GM21381 (cell line): ENCODE results near the gene MSMB.

ENCODE experiments used
- ATAC-seq: cut with Tn5 transposase; IDR thresholded peaks from one replicate; pipeline ENCODE4 v1.9.1; 2021; ENCODE audit warnings: mild to moderate bottlenecking, moderate library complexity; ENCODE audit not compliant: unreplicated experiment

The MSMB gene

DNA sequence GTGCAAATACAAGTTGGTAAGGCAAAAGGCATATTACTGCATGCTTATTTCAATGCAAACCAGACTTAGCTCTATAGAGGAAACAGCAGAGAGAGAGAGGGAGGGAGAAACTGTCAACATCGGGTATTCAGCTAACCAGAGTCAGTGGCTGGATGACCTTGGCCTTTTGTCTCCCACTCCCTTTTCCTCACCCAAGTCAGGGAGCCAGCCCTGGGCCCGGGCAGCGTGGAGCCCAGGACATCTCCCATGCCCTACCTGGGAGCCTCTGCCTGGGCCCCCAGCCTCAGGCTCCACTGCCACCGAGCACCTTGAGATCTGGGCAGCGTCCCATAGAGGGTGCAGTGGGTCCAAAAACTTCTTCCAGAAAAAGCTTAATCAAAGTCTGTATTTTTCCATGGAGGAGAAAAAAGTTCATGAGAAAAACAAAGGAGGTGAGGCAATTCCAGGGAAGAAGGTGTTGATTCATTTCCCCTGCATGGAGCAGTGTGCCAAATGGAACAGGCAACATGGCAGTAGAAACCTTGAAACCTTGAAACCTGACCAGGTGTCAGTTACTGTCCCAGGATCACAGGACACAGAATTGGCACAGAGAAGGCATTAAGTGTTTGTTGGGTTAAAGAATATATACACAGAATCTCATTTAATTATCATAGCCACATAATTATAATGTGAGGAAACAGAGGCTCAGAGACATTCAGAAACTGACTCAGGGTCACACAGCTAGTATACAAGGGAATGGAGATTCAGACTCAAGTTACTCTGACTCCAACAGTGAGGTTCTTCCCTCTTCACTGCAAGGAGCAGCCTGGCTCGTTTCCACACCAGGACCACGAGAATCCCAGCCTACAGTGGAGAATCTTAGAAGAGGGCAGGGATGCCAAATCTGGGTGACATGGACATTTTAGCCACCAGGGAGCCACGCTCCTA is 9.9 kb downstream of the MSMB start:
- ATAC-seq, result no peak

DNA sequence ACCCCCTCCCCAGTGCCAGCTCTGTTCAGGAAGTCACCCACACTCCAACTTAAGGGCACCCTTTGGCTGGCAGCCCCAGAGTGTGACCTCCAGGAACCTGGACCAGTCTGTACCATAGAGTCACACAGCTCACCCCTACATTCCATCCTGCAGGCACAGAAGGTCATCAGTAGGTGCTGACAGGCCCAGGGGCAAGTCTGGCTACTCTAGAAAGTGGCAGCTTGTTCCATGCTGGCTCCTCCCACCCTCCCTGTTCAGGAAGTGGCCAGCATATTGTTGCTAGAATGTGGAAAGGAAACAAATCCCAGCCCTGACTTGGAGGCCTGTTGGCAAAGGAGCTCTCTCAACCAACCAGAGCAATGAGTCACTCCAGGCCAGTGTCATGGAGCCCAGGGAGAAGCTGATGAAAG is 12.5 kb downstream of the MSMB start:
- ATAC-seq, result no peak

DNA sequence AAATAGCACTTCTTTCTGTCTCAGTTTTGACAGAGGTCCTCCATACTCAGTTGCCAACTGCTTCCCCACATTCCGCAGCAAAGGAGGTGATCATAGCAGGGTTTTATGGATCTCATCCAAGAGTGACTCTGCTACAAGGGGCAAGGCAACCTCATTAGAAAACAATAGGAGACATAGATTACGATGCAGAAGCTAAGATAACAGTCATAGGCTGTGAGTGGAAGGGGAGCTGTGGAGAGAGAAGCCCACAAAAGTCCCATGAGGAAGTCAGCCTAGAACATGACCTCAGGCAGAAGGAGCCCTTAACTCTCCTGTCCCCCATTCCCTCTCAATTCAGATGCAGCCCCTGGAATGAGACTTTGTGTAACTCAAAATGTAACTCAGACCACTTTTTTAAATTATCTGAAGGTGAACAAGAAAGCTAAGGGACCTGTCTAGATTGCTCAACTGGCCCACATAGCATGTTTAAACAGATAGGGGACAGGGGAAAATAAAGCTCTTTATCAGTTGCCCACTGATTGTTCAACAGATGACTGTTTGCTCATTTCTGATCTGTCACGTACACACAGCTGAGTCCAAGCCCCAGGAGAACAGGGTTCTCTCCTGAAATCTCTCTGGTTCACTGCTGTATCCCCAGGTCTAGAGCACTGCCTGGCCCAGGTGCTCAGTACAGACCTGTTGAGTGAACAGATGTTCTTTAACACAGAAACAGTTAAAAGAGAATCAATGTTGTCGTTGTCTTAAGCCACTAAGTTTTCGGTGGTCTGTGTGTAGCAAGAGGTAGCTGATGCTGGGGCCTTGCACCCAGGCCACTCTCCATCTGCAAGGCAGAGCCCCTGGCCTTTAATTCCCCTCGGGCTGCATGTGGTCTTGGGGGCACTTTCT is 14.2 kb downstream of the MSMB start:
- ATAC-seq, result no peak

DNA sequence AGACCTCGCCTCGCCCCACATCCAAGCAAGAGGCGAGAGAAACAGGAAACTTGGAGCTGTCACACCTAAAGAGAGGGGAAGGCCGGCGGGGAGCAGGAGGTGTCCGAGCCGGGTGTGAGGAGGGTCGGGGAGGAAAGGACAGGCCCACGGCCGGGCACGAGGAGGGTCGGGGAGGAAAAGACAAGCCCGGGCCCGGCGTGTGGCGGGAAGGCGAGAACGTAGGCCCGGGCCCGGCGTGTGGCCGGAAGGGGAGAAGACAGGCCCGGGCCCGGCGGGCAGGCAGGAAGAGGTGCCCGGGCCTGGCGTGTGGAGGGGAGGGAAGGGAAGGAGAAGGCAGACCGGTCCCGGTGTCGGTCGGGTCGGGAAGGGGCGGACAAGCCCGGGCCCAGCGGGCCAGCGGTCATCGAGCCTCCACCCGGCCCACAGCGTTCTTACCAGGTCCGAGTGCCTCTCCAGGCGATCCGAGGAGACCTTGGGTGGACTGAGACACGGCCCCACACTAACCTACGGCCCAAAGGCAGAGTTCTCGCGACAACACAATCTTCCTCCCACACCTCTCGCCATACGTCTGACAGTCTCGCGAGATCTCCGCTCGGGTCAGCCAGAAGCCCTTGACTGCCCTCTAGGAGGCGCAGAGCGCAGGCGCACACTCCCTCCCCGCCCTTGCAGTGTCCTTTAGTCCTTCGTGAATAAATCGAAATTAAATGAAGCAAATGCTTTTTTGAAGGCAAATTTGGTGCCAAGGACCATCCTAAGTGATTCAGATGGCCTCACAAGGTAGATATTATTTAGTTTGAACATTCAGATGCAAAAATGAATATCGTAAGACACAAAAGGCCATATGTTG is 15.8 kb downstream of the MSMB start, which contains the start of gene NCOA4:
Gene NCOA4 (minus strand): TSS at position 533 of the 847 bp plus-strand sequence. CDS start 13,943 bp downstream, outside the sequence.
- ATAC-seq, result peak; percentile 97

GRCh38 chr10:46029461-46030030 is 16.5 kb downstream of the MSMB start:
- no peak for ATAC-seq

DNA sequence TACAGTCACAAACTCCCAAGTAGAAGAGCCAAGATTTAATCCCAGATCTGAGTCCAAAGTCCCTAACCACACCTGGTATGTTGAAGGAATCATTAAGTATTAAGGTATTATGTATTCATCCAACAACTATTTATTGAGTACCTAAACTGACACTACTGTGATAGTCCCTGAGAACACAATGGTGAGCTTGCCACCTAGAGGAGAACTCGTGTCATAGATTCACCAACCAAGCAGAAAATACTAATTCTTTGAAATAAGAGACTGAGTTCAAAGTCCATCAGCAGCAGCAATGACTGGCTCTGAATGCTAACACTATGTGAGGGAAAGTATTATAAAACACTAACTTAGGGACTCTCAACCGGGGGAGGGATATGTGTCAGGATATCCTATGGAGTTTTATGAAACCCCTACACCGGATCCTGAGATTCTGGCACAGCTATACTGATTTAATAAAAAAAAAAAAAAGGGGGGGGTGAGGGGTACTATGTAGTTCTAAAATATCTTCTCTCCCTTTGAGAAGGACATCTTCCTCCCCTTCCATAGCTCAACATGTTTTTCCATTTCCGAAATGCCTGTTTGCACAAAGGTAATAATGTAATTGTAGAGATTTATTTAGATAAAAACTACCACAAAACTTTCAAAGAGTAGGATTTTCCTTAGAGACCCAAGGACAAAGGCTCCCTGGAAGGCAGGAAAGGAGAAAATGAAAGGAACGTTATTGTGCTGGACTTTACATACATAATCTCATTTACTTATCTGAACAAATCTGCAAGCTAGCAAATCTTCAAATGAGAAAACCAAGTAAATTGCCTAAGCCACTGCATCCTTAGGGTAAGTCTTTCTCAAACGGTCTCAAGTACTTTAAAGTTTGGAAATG is 17.2 kb downstream of the MSMB start:
- ATAC-seq, result no peak

DNA sequence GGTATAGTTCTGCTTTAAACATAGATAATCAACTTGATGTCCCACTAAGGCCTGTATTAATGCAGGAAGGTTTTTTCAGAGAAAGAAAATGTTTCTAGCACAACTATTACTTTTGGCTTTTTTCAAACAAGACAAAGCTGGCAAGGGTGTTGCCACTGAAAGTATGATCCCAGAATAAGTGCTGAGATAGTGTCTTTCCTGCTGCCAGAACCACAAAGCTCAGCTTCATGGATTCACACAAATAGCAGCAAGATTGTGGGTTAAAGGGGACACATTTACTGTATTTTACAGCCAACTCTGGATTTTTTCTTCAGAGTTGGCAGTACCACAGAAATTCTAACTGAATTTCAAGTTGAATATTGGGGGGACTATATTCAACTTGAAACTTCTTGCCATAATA is 20.0 kb downstream of the MSMB start:
- no peak for ATAC-seq

DNA sequence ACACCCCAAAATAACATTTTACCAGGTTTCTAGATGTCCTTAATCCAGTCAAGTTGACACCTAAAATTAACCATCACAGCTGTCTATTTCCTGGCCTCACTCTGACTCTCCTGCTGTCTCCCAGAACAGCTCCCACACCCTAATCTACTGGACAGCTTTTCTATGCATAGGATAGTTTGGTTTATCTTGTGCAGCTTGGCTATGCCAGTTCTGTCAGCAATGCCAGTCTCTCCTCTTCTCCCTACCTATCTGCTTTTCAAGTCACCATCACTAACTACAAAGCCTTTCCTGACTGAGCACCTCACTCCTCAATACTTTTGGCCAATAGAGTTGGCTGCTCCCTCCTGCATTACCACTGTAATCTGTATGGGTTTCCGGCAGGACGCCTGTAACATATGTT is 20.7 kb downstream of the MSMB start:
- no peak for ATAC-seq

DNA sequence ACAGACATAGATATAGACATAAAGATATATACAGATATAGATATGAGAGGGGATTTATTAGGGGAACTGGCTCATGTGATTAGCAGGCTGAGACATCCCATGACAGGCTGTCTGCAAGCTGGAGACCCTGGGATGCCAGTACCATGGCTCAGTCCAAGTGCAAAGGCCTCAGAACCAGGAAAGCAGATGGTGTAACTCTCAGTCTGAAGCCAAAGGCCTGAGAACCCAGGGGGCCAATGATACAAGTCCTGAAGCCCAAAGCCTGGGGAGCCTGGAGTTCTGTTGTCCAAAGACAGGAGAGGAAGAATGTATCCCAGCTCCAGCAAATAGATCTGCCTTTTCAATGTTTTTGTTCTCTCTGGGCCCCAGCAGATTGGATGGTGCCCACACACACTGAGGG is 21.1 kb downstream of the MSMB start:
- no peak for ATAC-seq

DNA sequence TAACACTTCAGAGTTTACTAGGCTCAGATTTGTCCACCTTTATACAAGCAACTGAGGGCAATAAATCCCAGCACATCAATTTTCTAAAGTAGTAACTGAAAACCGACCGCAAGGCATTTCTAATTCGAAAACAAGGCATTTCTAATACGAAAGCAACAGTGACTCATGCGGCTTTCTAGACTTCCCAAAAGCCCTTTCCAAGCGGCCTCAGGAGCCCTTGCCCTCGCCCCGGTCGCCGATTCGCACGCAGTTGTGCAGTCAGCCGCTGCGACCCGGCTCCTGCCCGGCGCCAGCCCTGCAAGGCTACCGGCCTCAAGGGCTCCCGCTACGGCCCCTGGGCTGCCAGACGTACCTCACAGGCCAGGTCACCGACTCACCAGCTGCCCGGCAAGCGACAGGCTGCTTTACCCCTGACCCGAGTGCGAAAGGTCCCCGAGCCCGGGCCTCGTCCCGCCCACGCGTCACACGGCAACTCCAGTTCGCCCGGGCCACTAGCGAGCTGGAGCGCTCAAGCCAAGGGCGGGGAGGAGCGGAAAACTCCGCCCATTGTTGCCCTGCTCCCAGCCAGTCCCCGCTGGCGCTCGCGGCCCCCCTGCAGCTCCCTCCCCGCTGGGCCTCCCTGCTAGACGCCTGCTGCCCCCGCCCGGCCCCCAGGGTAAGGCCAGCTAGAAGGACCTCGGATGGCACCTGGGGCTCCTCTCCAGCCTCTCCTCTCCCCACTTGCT is 22.9 kb downstream of the MSMB start:
- peak; percentile 95 for ATAC-seq

GRCh38 chr10:46020344-46020657 is 25.8 kb downstream of the MSMB start:
- no peak for ATAC-seq

- ATAC-seq, result no peak
These were observed 26.3 kb downstream of the MSMB start for GRCh38 chr10:46019569-46020343.

GRCh38 chr10:46019177-46019528 is 26.9 kb downstream of the MSMB start:
- ATAC-seq, result no peak

DNA sequence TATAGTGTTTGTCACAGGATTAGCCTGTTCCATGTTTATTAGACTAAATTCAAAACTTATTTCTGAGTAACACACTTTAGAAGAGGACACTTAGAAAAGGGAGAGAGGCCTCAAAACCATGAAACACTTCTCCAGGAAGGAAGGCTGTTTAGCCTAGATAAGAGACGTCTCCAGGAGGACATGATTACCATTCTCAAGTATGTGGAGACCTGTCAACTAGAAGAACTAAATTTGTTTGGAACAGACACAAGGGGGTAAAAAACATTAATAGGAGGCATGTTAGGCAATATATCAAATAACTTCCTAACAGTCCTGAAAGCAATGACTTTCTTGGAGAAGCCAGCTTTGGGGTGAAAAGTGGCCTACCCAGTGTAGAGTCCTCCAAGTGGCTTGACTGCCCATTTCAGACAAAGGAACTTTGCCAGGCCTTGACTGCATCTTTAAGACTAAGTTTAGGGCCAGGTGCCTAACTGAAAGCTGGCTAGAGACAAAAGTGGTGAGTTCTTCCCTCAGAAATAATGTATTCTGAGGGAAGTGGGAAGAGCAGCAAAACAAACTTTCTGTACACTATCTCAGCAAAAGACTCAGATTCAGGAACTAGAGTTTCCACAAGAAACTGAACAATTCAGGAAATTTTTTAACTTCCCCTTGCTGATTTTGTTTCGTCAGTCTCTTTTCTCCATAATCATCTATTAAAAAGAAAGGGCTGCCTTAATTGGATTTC is 27.5 kb downstream of the MSMB start:
- no peak for ATAC-seq

- ATAC-seq, result no peak
These were observed 28.3 kb downstream of the MSMB start for GRCh38 chr10:46017733-46018132.

GRCh38 chr10:46016811-46017210 is 29.3 kb downstream of the MSMB start:
- ATAC-seq, result no peak

DNA sequence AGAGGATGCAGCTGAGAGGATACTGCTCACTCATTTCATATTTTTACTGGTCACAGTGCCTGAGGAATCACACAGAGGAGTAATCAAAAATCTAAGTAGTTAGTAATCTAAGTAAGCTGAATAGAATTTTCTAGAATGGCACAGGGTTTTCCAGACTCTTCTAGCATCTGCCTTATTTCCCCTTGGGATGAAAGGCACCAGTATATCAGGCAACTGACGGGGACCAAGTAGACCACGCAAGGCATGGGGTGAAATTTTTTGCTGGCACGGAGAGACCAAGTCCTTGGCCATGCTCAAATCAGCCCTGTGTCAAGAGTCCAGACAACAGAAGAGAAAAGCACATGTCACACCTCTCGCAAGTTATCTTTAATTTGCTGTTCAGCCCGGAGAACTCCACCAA is 29.9 kb downstream of the MSMB start:
- no peak for ATAC-seq
